ENCODE data around the gene EPB41L5.

The EPB41L5 gene

DNA sequence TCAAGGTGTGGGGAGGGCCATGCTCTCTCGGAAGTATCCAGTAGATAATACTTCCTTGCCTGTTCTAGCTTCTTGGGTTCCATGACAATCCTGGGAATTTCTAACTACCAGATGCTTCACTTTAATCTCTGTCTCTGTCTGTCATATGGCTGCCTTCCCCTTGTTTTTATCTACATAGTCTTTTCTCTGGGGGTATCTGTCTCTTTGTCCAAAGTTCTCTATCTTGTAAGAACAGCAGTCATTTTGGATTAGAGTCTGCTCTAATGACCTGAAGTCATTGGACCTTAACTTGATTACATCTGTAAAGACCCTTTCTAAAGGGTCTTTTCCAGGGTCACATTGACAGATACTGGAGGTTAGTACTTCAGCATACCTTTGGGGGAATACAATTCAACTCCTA lies 11.4 kb upstream of the EPB41L5 start:
- Mint-ChIP-seq H3K27me3 (ENCODE audit: low read depth) (no peaks in the 10 kb centered on the region), H3K4me1 (no peaks in the 10 kb centered on the region), H3K27ac (no peak overlapping the region), H3K36me3 (ENCODE audit: low read depth) (no peaks in the 10 kb centered on the region), H3K9me3 (no peaks in the 10 kb centered on the region), H3K4me3 (no peak overlapping the region)
- TF ChIP-seq, protein P1, sequence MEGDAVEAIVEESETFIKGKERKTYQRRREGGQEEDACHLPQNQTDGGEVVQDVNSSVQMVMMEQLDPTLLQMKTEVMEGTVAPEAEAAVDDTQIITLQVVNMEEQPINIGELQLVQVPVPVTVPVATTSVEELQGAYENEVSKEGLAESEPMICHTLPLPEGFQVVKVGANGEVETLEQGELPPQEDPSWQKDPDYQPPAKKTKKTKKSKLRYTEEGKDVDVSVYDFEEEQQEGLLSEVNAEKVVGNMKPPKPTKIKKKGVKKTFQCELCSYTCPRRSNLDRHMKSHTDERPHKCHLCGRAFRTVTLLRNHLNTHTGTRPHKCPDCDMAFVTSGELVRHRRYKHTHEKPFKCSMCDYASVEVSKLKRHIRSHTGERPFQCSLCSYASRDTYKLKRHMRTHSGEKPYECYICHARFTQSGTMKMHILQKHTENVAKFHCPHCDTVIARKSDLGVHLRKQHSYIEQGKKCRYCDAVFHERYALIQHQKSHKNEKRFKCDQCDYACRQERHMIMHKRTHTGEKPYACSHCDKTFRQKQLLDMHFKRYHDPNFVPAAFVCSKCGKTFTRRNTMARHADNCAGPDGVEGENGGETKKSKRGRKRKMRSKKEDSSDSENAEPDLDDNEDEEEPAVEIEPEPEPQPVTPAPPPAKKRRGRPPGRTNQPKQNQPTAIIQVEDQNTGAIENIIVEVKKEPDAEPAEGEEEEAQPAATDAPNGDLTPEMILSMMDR (IDR thresholded peaks at IDR 0.05; ENCODE audit: unreplicated experiment in 3 of 3): no peak

DNA sequence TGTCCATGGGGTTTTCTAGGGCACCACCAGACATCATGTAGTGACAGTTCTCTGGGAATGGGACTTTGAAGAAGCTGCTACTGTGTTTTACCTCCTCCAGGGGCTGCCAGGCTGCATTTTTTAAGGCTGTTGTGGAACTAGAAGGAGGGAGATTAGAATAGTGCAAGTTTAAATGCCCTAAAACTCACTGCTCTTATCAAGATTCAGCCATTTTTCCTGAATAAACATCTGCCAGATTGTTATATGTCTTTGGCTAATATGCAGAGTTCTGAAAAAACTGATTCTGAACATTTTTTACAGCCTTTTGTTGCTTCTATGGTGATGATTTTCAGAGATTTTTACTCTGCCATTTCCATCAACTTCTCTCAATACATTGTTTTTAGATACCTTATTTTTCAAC lies 8.6 kb upstream of the EPB41L5 start:
- no peaks in the 10 kb centered on the region for H3K27me3 Mint-ChIP-seq (ENCODE audit: low read depth)
- no peaks in the 10 kb centered on the region for H3K4me1 Mint-ChIP-seq
- H3K4me3 Mint-ChIP-seq: no peak overlapping the region
- H3K27ac Mint-ChIP-seq: no peak overlapping the region
- H3K36me3 Mint-ChIP-seq (ENCODE audit: low read depth): no peaks in the 10 kb centered on the region
- H3K9me3 Mint-ChIP-seq: no peaks in the 10 kb centered on the region
- TF ChIP-seq, protein P1 (IDR thresholded peaks at IDR 0.05; ENCODE audit: unreplicated experiment in 3 of 3): no peak

DNA sequence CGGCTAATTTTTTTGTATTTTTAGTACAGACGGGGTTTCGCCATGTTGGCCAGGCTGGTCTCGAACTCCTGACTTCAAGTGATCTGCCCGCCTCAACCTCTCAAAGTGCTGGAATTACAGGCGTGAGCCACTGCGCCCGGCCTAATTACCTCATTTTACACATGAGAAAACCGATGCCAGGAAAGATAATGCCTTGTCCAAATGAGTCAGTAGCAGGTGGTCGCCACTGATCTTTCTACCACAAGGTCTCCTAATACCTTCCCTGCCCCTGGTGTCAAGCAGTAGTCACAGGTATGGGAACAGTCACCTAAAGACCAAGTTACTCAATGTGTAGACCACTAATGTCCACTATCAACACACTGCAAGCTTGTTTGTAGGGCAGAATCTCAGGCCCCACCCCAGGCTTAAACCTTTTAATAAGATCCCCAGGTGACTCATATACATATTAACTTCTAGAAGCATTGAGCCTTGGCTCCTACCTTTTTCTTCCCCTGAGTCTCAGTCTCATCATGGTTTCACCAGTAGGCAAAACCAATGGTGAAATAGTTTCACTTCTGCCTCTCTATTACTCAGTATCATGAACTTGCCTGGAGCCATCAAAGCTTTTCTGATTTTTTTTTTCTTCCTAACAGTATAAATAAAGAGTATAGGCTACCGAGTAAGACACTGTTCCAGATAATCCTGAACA lies 6.9 kb upstream of the EPB41L5 start:
- Mint-ChIP-seq H3K4me3 (no peak overlapping the region), H3K27ac (no peak overlapping the region), H3K27me3 (ENCODE audit: low read depth) (peaks cover 4% of the 10 kb centered on the region), H3K9me3 (no peaks in the 10 kb centered on the region), H3K4me1 (no peaks in the 10 kb centered on the region), H3K36me3 (ENCODE audit: low read depth) (no peaks in the 10 kb centered on the region)
- TF ChIP-seq, protein P1 (IDR thresholded peaks at IDR 0.05; ENCODE audit: unreplicated experiment in 3 of 3): no peak

DNA sequence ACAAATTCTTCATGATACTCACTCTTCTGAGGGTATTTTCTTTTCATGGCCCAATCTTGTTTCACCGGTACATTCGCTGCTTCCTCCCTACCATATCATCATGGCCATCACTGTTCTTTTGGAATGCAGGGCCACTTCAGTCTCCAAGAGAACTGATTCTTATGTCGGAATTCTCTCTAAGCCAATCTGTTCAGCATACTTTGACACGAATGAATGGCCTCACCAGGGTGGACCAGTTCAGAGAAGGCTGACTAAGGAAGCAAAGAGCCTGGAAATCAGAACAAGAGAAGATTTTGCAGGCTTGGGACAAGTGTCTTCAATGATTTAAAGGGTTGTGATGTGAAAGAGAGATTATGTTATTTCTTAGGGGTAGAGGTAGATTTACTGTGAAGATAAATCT lies 5.0 kb upstream of the EPB41L5 start:
- no peaks in the 10 kb centered on the region for H3K9me3 Mint-ChIP-seq

DNA sequence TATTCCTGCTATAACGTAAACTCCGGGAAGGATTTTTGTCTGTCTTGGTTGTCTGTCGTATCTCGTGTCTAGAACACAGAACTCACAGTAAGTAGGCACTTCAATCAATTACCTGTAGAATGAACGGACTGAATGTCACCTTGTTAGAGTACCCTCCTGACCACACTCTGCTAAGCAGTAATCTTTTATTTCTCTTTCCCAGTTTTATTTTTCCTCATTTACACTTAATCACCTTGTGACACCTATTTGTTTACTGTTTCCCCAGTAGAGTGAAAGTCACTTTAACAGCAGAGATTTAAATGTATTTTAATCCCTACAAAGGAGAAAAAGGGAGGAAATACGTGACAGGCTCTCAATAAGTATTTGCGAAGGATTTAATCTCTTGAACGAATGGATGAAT lies 514 bp upstream of the EPB41L5 start:
- peak overlapping the region; percentile 63 to 89 (median 74) for H3K27ac Mint-ChIP-seq
- peaks cover 4% of the 10 kb centered on the region for H3K27me3 Mint-ChIP-seq (ENCODE audit: low read depth)
- peak overlapping the region; percentile 80 to 89 (median 83) for H3K4me3 Mint-ChIP-seq
- peaks cover 20% of the 10 kb centered on the region for H3K36me3 Mint-ChIP-seq (ENCODE audit: low read depth)
- peaks cover 2% of the 10 kb centered on the region for H3K9me3 Mint-ChIP-seq
- TF ChIP-seq, protein P1 (IDR thresholded peaks at IDR 0.05; ENCODE audit: unreplicated experiment in 3 of 3): no peak
- H3K4me1 Mint-ChIP-seq: peaks cover 24% of the 10 kb centered on the region

More for the DNA sequence above, 5.0 kb upstream of the EPB41L5 start:
- TF ChIP-seq, protein P1 (IDR thresholded peaks at IDR 0.05; ENCODE audit: unreplicated experiment in 3 of 3): no peak
- Mint-ChIP-seq H3K4me1 (peaks cover 6% of the 10 kb centered on the region), H3K27ac (no peak overlapping the region), H3K36me3 (ENCODE audit: low read depth) (no peaks in the 10 kb centered on the region), H3K27me3 (ENCODE audit: low read depth) (peaks cover 4% of the 10 kb centered on the region), H3K4me3 (no peak overlapping the region)

DNA sequence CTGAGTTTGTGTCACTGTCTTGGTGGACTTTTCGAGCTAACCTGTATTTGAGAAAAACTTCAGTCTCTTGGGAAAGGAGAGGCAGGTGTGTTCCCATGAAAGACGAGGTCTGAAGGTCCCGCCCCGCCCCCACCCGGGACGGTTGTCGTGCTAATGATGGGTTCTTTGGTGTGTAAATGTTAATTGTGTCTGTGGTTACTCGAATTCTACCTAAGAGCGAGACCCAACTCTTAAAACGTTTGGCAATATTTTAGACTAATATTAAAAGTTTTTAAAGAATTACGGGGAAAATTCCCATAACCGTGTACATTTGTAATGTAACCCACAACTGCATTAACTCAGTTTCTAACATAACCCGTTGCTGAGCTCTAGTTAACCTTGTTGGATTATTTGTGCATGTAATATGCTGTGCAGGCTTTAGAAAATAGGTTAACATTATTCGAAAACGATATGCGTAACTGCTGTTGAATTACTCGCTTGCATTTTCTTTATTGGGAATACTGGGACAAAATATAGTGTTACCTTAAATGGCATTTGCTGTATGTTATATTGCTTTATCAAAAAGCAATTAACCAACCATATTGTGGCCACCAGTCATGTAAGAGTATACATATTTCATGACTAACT lies 833 bp downstream of the EPB41L5 start:
- Mint-ChIP-seq H3K27me3 (ENCODE audit: low read depth) (peaks cover 4% of the 10 kb centered on the region), H3K9me3 (peaks cover 2% of the 10 kb centered on the region), H3K27ac (peak overlapping the region; percentile 66 to 95 (median 77)), H3K36me3 (ENCODE audit: low read depth) (peaks cover 20% of the 10 kb centered on the region), H3K4me1 (peaks cover 24% of the 10 kb centered on the region), H3K4me3 (peak overlapping the region; percentile 80 to 94 (median 93))
- TF ChIP-seq, protein P1 (IDR thresholded peaks at IDR 0.05; ENCODE audit: unreplicated experiment in 3 of 3): no peak
